ENCODE results near the gene RYR1. TPM values are rescaled to one million over a fixed set of nuclear protein-coding genes. Genes with fewer than 3 reads are reported as not detected.
A peak's percentile ranks its signal among the peaks of the same experiment; 100 is the strongest.

RYR1 gene
- total RNA-seq, 1 experiment from 2014 or later, result 4.1 TPM

- H3K36me3 ChIP-seq (ENCODE audit: control insufficient read depth in 1 of 2, insufficient read depth in 2 of 2, low read length in 2 of 2), result no peaks in the 10 kb centered on the region
- TF ChIP-seq EZH2phosphoT487 (IDR thresholded peaks at IDR 0.05; ENCODE audit: borderline replicate concordance) (no peak), POLR2AphosphoS5 (IDR thresholded peaks at IDR 0.05; ENCODE audit: low read depth, low read length) (no peak), SRF (IDR thresholded peaks at IDR 0.05; ENCODE audit: low read depth) (no peak), TCF7L2 (IDR thresholded peaks at IDR 0.05; ENCODE audit: borderline replicate concordance, extremely low read depth, insufficient read depth, insufficient read length) (no peak), SIN3A (IDR thresholded peaks at IDR 0.05; ENCODE audit: low read depth) (no peak), RAD21 (IDR thresholded peaks at IDR 0.05; ENCODE audit: low read depth) (no peak), EZH2 (IDR thresholded peaks at IDR 0.05) (no peak), POLR2A (IDR thresholded peaks at IDR 0.05; ENCODE audit: borderline replicate concordance, extremely low read depth, insufficient read depth, insufficient read length) (no peak), ELF1 (IDR thresholded peaks at IDR 0.05; ENCODE audit: borderline replicate concordance, low read depth) (no peak), REST (IDR thresholded peaks at IDR 0.05; ENCODE audit: low read depth) (no peak), JUND (IDR thresholded peaks at IDR 0.05) (no peak), SP1 (IDR thresholded peaks at IDR 0.05; ENCODE audit: low read depth) (no peak), ZBTB33 (IDR thresholded peaks at IDR 0.05; ENCODE audit: extremely low read depth, insufficient replicate concordance, low read length) (no peak), FOSL1 (IDR thresholded peaks at IDR 0.05; ENCODE audit: low read depth) (no peak), CEBPB (IDR thresholded peaks at IDR 0.05; ENCODE audit: low read depth) (no peak), MAX (IDR thresholded peaks at IDR 0.05) (no peak), ATF3 (IDR thresholded peaks at IDR 0.05) (no peak), ZNF274 (IDR thresholded peaks at IDR 0.05; ENCODE audit: low read depth, low read length) (no peak)
- no peaks in the 10 kb centered on the region for H3K9me3 ChIP-seq (ENCODE audit: control insufficient read depth in 1 of 2, insufficient read depth in 1 of 2, low read depth in 1 of 2, low read length in 2 of 2)
- no peak overlapping the region for H3K27ac ChIP-seq (ENCODE audit: low read depth, low read length)
- POLR2A ChIA-PET, result interaction anchor here (0.8 kb wide), 1 partner anchor 13 kb away, joined by 3 read pairs; no protein-coding TSS in a partner anchor
- TSS peak; percentile 94 for BruUV-seq (replicated peaks)
- no peaks in the 10 kb centered on the region for H4K20me1 ChIP-seq (ENCODE audit: insufficient read depth)
- no peak overlapping the region for H3K4me2 ChIP-seq (ENCODE audit: low read length)
- intact Hi-C loops (cut with micrococcal nuclease), result no loop called here
- DNase-seq (ENCODE audit: low read depth, low spot score), result no peak
- no peak overlapping the region for H3K4me3 ChIP-seq (replicated peaks in 1 of 2; ENCODE audit: low read depth in 1 of 2, low read length in 2 of 2)
- H2AFZ ChIP-seq (ENCODE audit: low read depth, low read length, poor library complexity, severe bottlenecking), result no peak overlapping the region
- H3K79me2 ChIP-seq (ENCODE audit: insufficient read depth, low read length), result no peaks in the 10 kb centered on the region
- no peaks in the 10 kb centered on the region for H3K27me3 ChIP-seq (ENCODE audit: insufficient read depth, low read length)
- no peak overlapping the region for H3K9ac ChIP-seq (ENCODE audit: low read length)
- no peaks in the 10 kb centered on the region for H3K9me2 ChIP-seq (ENCODE audit: insufficient read depth)
- ATAC-seq, result peak; percentile 24; the same call in 1 of the 2 replicates
- RAD21 ChIA-PET (ENCODE audit: low non-redundant PET in 1 of 2, low total read pairs in 2 of 2, uncharacterized antibody in 2 of 2, unreplicated experiment in 2 of 2), result no interaction called here
- CTCF ChIA-PET, result no interaction called here
- H3K4me1 ChIP-seq (ENCODE audit: control insufficient read depth in 1 of 2, insufficient read depth in 2 of 2, low read length in 2 of 2), result peaks cover 2 to 15% of the 10 kb centered on the region in 2 experiments; a peak in 3 of 4 replicates
Observed at GRCh38 chr19:38569368-38569983, 136.0 kb downstream of the RYR1 start.

Measured in HCT116 (cell line).